NK-92 treated with Interleukin-12 subunit alpha and Interleukin-12 subunit beta, amount 100 ng/mL, for 24 hours (cell line): Measurements from ENCODE around the gene TAF5L.
A peak's percentile ranks its signal among the peaks of the same experiment; 100 is the strongest.

Source experiments
- DNase-seq: peaks from one replicate; lab custom pipeline; 2025; lab: John Stamatoyannopoulos, UW

The TAF5L gene

DNA sequence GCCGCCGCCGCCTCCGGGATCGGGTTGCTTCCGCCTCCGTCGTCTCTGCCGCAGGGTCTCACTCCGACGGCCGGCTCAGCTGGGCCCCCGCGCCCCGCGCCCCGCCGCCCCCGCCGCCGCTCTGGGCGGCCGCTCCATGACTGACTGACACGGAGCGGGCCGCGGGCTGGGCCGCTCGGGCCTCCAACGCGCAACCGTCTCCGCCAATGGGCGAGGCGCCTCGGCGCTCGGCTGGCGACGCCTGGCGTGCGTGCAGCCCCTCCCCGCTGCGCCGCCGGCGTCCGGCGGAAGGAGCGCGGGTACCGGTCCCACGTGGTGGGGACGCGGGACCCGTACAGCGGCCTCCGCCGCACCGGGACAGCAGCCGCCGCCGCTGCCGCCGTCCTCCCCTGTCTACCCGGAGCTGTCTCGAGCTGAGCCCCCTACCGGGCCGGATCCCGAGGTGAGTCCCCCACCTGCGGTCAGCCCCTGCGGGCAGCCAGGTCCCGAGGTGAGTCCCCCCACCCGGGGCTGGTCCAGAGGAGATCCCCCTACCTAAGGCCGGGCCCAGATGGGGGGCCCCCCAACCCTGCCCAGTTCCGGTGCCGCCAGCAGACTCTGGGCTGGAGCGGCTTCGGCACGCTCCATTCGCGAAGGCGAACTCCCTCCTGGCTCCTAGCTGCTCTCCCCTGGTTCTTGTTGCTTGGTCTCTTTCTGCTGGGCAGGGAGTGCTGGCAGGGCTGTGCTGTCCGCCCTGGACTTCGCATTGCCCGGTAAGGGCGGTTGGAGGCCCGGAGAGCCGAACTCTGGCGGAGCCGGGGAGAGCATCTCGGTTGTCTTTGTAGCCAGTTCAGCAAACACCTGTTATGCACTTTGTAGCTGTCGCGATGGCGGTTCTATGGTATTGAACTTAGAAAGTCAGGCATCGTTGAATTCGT lies at the start of gene TAF5L, which contains the start of gene URB2:
Gene TAF5L (minus strand): TSS at position 208 of the 917 bp plus-strand sequence. CDS start 11,640 bp downstream, outside the sequence.
Gene URB2 (plus strand): TSS at position 333 of the 917 bp plus-strand sequence. CDS start 1,387 bp downstream, outside the sequence.
- peak; percentile 76 for DNase-seq

DNA sequence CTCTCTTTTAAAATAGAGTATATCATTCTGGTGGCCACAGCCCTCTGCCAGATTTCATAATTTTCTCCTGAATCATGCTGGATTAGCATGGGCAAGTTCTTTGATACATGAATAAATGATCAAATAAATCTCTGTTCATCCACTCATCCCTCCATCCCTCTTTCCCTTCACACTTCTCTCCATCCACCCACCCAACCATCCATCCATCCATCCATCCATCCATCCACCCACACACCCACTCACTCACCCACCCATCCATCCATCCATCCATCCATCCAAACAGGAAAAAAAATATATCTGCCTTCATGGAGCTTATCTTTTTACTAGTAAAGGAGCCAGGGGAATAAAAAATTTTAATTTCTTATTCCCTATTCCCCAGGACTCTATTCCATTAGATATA lies 49.5 kb upstream of the TAF5L start:
- no peak for DNase-seq

DNA sequence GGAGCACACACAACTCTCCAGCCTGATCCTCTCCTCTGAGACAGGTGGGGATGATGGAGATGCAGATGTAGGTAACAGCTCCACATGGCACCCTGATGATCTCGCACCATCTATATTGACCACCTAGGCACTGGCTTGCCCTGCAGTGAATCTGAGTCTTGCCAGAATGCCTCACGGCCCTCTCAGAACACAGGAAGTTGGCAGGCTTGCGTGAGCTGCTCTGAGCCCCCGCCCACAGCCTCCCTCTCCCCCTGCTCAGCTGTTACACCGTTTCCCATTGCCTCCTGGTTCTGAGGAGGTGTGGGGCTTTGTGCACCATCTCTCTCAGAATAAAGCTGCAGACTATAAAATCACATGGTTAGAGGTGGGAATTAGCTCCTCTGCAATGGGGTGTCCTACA lies 48.1 kb upstream of the TAF5L start:
- DNase-seq: no peak

DNA sequence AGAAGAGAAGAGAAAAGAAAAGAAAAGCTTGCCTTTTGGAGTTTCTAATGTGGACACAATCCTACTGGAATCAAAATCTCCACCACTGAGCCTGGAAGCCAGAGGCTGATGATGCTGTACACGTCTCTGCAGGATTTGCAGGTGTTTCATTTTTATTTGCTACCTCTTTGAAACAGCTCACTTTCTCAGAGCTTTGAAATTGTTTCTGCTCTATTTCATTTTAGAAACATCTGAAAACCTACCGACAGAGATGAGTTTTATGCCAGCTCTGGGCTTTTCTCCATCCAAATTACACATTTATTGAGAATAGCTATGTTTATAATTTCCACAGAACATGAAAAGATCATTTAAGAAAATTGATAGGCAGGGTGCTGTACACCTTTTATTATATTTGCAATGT lies 46.3 kb upstream of the TAF5L start:
- DNase-seq: no peak

DNA sequence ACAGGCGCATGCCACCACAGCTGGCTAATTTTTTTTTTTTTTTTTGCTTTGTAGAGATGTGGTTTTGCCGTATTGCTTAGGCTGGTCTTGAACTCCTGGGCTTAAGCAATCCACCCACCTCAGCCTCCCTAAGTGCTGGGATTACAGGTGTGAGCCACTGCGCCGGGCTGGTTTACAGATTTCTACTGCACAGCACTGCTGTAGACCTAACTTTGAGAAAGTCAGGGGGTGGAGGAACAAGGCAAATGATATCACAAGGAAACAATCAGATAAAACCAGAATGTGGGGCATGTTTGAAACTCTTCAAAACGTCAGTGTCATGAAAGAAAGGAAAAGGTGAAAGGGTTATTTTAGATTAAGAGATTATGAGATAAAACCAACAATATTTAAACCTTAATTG lies 45.4 kb upstream of the TAF5L start:
- no peak for DNase-seq

DNA sequence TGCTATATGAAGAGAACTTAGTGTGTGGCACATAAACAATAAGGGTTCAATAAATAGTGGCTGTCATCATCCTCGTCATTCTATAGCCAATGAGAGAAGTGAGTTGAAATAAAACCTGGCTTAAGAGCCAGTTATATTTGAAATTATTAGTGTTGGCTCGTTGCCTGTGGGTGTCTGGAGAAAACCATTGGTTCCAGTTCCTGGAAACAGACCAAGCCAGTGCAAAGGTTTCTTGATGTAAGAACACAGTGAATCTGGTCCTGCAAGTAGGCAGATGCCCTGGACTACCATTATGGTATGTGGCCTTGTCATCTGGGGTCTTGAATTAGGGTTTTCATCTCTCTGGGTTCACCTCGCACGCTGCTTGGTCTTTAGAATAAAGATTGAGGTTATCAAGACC lies 43.4 kb upstream of the TAF5L start:
- DNase-seq: no peak

DNA sequence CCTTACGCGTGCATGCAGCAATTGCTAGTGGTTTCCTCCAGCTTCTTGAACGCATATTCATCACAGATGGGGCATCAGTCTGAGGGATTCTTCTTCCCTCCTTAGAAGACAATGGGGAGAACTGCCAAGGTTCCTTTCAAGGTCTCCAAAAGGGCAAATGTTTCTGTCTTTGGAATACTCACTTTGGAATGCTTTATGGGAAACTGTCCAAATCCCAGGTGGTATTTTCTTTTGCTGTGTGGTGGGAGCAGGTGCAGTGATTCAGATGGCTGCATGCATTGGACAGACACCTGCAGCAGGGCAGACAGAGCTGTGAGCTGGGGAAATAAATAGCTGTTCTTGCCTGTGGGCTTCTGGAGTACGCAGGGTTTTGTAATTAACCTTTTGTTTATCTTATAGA lies 40.7 kb upstream of the TAF5L start:
- no peak for DNase-seq

DNA sequence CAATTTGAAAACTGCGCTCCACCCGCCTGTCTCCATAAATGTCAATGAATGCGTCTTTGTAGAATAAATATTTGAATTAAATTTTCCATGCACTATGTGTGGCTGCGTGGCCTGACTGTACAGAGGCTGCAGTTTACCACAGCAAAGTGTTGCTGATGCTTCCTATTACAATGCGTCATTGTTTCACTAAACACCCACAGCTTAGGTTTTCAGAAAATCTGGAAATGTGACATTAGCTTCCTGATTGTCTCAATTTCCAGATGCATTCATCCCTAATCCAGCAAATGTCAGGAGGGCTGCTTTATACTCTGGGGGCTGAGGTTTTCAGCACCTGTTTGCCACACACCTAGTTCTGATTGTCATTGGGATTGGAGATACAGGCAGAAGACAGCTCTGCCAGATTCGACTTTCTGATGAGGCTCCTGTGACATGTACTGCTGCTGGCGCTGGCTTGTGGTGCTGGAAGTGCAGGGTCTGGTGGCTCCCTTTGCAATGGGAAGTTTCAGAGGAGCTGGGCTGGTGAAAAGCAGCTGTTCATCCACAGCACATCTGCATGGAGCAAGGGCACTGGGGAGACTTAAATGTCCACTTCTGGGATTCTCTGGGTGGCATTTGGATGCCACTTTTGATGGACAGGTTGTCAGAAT lies 40.1 kb upstream of the TAF5L start:
- no peak for DNase-seq

DNA sequence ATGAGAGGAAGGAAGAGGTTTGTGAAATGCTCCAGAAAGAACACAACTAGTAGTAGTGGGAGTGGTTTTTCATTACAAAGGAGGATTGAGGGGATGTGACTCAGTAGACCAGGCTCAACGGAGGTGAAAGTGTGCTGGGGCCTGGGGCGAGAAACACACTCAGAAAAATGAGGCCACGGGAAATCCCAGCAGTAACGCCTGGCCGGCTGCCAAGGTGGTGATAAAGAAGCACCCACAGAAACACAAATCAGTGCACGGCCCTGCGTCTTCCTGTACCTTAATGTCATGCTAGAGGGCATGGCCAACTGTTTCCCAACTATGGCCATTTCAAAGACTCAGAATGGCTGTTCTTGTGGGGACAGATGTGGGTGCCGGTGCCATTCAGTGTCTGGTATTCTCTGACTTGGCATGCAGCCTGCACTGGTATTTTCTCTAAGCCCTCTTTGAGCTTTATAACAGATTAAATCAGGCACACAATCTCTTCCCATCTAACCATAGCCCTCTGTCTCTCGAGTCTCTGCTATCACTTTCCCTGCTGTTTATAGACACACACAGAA lies 38.3 kb upstream of the TAF5L start:
- no peak for DNase-seq

DNA sequence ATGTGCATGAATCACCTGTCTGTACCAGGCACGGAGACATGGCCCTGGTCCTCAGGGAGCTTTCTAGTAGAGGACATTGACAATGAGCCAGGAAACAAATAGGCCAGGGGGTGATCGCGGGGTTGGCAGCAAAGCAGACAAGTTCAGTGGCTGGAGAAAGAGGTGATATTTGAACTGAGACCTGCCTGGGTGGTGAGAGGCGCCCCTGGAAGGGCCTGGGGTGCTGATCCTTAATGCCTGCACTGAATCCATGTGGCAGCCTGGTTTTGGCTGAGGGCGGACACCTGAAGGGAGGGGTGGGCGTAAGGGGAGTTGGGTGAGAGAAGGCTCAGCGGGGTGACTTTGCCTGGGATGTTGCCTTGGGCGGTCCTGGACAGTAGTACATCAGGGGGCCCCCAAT lies 36.0 kb upstream of the TAF5L start:
- no peak for DNase-seq

DNA sequence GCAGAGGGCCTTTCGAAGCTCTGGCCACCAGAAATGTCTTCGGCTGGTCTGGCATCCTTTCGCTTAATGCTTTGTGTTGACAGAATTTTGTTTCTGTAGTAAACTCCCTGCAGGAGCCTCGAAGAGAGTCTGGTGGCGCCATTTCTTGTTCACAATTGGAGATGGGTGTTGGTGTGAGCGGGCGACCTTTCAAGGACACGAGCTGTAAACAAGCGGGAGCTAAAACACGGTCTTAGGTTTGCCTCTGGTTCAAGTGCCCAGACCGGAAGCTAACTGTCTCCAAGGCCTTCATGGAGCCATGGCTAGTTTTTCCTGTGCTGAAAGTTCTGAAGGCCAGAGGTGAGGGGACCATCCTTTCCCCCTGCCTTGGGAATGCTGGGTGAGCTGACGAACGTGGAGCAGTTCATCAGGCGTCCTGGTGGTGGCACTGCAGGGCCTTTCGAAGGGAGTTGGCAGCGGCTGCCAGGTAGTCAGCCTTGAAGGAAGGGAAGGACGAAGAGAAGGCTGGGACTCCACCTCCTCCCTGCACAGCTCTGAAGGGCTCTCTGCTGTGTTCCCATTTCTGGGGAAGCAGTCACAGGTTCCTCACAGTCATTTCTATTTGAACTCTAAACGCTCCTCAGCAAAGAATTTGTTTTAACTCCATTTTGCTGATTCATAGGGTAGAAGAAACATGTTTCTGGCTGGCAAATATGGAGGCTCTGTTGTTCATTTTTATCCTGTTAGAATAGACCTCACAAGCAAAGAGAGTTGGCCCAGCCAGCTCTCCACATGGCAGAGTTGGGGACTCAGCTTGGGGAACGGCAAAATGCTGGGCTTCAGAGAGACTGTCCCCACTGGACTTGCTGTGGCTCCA lies 35.3 kb upstream of the TAF5L start:
- DNase-seq: peak; percentile 16

DNA sequence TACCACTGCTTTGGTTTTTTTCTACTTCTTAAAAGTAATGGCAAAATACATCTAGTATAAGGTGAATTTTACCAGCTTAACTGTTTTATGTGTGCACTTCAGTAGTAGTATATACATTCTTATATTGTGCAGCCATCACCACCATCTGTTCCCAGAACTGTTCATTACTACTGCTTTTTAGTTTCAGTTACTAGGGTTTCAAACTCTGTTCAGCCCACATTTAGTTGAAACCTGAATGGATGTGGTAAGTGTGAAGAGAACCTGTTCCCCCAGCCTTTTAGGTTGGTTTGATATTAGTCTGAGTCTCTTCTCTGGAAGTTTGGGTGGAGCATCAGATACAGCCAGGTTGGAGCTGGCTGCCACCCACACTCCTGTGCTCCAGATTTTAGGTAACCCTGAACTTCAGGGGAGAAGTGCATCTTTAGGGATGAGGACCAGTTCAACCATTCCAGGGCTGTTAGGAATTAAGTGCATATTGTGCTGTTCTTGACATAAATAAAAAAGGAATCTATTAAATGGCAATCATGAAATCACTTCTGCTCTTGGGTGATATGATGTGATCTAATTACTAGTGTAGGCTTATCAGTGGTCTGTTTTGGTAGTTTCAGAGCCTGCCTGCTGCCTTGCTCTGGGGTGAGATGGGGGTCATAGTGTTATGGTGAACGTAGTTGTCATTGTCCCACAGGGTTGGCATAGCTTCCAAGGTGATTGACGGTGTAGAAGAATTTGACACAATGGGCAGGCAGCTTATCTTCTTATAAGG lies 32.3 kb upstream of the TAF5L start:
- no peak for DNase-seq

DNA sequence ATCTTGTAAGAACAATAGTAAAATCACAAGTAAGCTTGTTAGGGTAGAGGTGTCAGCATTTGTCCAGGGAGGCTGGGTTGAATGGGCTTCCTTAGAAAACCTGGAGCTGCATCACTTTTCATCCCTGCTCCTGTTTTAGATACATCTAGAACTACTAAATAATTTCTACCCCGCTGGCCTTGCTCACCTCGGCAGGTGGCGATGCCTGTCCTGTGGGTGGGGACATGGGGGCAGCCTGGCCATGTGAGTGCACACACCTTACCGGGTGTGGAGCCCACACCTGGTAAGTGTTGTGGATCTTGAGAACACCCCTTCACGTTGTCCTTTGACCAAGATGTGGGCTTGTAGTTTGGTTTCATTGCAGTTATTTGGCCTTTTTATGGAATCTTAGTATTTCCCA lies 29.9 kb upstream of the TAF5L start:
- DNase-seq: no peak

DNA sequence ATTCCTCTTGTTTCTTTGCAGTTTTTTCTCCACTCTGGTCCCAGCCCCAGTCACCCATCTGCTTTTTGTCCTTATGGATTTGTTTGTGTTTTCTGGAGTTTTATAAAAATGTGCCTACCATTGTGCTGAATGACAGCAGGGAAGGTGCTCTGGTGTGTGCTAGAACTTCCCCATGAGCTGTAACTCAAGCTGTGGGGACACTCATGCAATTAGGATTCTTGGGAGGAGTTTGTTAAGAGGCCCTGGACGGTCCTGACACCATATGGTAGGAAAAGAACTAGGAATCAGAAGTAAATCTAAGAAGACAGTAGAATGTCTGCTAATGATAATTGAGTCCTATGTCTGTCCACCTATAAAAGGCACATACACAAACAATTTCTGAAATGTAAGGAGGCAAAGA lies 27.5 kb upstream of the TAF5L start:
- DNase-seq: no peak

DNA sequence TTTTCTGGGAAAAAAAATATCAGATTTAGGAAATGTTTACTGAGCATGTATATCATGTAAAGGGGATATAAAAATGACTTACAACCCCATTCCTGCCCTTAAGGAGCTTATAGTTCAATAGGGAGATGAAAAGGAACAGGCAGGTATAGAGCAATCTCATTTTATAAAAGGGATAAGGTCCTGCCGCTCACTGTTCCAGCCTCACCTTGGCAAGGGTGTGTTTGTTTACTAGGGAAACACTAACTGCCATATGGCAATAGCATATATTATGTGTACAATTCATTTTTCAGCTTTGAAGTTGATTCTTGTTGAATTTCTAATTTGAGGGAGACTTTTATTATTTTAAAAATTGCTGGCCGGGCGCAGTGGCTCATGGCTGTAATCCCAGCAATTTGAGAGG lies 25.6 kb upstream of the TAF5L start:
- no peak for DNase-seq

DNA sequence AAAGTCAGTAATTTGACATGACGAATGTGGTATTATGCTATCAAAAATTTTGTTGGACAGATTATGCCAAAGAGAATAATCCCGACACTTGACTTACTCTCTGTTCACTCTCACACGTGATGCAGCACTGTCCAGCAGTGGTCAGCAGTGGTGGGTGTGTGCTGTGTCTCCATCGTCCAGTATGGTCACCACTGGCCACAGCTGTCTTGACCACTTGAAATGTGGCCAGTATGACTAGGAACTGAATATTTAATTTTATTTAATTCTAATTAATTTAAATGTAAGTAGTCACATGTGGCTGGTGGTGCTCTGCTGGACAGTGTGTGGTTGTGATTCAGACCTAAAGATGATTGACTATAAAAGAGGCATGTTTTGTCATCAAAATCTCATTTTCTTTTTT lies 24.1 kb upstream of the TAF5L start:
- DNase-seq: no peak

DNA sequence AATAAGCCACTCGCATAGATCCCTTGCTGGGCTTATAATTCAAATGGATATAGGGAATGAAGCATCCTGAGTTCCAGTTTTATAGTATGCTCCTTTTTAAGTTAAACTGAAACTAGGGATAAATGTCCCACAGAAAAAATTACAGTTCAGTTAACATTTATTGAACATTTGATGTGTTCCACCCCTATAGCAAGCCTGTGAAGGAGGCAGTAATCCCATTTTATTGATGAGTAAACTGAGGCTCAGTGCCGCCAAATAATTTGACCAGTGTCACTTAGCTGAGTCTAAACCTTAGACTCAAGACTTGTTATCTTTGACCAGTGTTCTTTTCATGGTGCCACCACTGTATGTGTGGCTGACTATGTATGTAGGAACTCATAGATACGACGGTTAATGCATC lies 22.5 kb upstream of the TAF5L start:
- no peak for DNase-seq

DNA sequence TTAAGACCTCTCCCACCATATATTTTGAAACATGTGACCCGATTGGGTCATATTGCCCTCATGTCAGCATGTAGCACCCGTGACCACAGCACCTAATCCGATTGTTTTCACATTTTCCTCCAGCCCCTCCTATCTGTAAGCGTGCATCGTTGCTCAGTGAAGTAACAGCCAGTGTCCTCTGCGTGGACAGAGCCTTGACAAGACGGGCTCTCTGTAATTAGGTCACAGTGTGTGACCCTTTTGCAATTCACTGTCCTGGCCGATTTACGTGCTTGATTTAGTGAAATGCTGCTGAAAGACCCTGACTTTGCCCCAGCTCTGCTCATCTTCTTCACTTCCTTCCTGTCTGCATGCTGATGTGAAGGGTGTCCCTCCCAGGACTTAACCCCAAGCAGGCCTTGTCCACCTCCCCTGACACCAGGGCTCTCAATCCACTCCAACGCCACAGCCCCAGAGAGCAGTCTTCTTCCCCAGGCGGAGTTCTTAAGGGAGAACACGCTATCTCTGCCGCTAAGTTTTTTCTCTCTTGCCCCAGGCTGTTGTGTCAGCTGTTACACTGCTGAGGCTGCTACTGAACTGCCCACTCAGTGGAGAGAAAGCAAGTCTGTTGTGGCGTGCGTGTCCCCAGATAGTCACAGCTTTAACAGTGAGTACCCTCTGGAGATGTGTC lies 19.5 kb upstream of the TAF5L start:
- no peak for DNase-seq

DNA sequence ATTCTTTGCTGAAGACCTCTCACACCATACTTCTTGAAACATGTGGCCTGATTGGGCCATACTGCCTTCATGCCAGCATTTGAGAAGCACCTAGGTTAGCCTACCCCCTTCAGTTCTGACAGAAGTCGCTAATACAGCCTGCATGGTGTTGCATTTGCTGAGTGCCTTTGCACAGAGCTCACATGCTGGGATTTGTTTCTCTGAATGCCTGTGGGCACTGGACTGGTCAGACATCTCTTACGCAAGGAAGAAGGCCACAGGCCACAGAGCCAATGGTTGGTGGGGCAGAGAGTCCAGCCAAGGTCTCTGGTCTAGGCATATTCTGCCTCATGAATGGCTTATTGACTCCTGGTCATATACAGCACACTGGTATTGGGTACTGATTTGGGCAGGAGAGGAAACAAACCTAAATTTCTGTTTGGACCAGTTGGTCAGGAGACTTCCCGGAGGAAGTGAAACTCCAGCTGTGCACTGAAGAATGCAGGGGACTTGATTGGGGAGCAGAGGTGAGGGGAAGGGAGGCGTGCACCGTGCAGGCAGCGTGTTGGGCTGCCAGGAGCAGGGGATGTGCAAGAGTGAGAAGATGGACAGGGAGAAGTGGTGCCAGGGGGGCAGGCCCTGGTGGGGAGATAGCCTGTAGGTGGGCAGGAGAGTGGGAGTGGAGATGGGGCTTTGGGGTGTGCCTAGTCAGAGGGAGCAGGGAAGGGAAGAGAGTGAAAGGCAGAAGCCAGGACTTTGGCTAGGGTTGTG lies 18.2 kb upstream of the TAF5L start:
- no peak for DNase-seq

DNA sequence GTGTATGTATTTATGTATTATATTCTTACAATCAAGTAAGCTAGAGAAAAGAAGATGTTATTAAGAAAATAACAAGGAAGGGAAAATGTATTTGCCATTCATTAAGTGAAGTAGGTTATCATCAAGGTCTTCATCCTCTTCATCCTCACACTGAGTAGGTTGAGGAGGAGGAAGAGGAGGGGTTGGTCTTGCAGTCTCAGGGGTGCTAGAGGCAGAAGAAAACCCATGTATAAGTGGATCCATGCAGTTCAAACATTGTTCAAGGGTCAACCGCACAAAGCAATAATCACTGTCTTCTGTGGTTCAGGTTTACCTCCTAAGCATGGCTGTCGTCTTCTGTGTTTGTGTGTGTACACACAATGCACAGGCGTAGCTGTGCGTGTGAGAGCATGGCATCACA lies 17.0 kb upstream of the TAF5L start:
- DNase-seq: no peak
